Natural killer cell treated with Interleukin-12 subunit alpha and Interleukin-12 subunit beta and Interleukin-15 and Interleukin-18, amount 100 ng/mL, for 72 hours (primary cell): Measurements from ENCODE around the gene MCCD1. TPM values are rescaled to one million over a fixed set of nuclear protein-coding genes. Genes with fewer than 3 reads are reported as not detected.

Experiments
- ATAC-seq, 2 donors: fragments of 150-1000 bp; cut with Tn5 transposase in 1 of 2; sonication (Bioruptor Pico), chemical (Tn5 transposase) in 1 of 2; 2 replicates each; pipeline ENCODE4 v1.10.0; 2021
- DNase-seq: peaks from one replicate; pipeline ENCODE4 v3.0.0; 2022; ENCODE audit warnings: low spot score
- H3K27ac Mint-ChIP-seq, 2 donors: 1 replicate in 1 of 2; 2 replicates in 1 of 2; pipeline ENCODE4 v1.8.0; 2022; ENCODE audit warnings: mixed read lengths in 2 of 2, mild to moderate bottlenecking in 1 of 2, moderate library complexity in 1 of 2
- H3K27me3 Mint-ChIP-seq, 2 donors: 1 replicate in 1 of 2; 2 replicates in 1 of 2; pipeline ENCODE4 v1.8.0; 2022; ENCODE audit warnings: mixed read lengths in 2 of 2
- H3K36me3 Mint-ChIP-seq: one replicate; pipeline ENCODE4 v1.8.0; 2022; ENCODE audit warnings: mixed read lengths
- H3K4me1 Mint-ChIP-seq, 2 donors: 1 replicate in 1 of 2; 2 replicates in 1 of 2; pipeline ENCODE4 v1.8.0; 2022; ENCODE audit warnings: low read depth in 2 of 2, mixed read lengths in 2 of 2, mild to moderate bottlenecking in 1 of 2
- H3K4me3 Mint-ChIP-seq: one replicate; pipeline ENCODE4 v1.8.0; 2022; ENCODE audit warnings: mixed read lengths
- H3K9me3 Mint-ChIP-seq: 2 replicates; pipeline ENCODE4 v1.8.0; 2022; ENCODE audit warnings: mixed read lengths
- total RNA-seq, 2 donors: library from RNA; stranded (reverse); gene quantifications; one replicate each; pipeline ENCODE4 v1.2.3, GENCODE V29; 2022

MCCD1 gene
- total RNA-seq, 2 donors from 2014 or later = not detected

DNA sequence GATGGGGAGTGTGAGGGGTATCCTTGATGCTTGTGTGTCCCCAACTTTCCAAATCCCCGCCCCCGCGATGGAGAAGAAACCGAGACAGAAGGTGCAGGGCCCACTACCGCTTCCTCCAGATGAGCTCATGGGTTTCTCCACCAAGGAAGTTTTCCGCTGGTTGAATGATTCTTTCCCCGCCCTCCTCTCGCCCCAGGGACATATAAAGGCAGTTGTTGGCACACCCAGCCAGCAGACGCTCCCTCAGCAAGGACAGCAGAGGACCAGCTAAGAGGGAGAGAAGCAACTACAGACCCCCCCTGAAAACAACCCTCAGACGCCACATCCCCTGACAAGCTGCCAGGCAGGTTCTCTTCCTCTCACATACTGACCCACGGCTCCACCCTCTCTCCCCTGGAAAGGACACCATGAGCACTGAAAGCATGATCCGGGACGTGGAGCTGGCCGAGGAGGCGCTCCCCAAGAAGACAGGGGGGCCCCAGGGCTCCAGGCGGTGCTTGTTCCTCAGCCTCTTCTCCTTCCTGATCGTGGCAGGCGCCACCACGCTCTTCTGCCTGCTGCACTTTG is 46.7 kb downstream of the MCCD1 start, which contains the start of gene TNF:
Gene TNF (plus strand): TSS at position 231 of the 567 bp plus-strand sequence. CDS start 177 bp downstream, at position 408.
- Mint-ChIP-seq H3K36me3 (peaks cover 22% of the 10 kb centered on the region), H3K27me3 (no peaks in the 10 kb centered on the region), H3K4me1 (peaks cover 73 to 85% of the 10 kb centered on the region in 2 donors), H3K4me3 (peak within 1 kb of the TSS; percentile 96), H3K27ac (peak within 1 kb of the TSS; percentile 88 to 92), H3K9me3 (no peaks in the 10 kb centered on the region)
- ATAC-seq = peak; percentile 58 to 76
- peak; percentile 91 for DNase-seq

DNA sequence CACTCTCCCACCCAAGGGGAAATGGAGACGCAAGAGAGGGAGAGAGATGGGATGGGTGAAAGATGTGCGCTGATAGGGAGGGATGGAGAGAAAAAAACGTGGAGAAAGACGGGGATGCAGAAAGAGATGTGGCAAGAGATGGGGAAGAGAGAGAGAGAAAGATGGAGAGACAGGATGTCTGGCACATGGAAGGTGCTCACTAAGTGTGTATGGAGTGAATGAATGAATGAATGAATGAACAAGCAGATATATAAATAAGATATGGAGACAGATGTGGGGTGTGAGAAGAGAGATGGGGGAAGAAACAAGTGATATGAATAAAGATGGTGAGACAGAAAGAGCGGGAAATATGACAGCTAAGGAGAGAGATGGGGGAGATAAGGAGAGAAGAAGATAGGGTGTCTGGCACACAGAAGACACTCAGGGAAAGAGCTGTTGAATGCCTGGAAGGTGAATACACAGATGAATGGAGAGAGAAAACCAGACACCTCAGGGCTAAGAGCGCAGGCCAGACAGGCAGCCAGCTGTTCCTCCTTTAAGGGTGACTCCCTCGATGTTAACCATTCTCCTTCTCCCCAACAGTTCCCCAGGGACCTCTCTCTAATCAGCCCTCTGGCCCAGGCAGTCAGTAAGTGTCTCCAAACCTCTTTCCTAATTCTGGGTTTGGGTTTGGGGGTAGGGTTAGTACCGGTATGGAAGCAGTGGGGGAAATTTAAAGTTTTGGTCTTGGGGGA is 47.4 kb downstream of the MCCD1 start:
- Mint-ChIP-seq H3K4me1 (peaks cover 75 to 86% of the 10 kb centered on the region in 2 donors), H3K27ac (peak overlapping the region; percentile 88 to 92), H3K4me3 (peak overlapping the region; percentile 96), H3K36me3 (peaks cover 24% of the 10 kb centered on the region), H3K9me3 (no peaks in the 10 kb centered on the region), H3K27me3 (no peaks in the 10 kb centered on the region)
- no peak for ATAC-seq
- DNase-seq = no peak

DNA sequence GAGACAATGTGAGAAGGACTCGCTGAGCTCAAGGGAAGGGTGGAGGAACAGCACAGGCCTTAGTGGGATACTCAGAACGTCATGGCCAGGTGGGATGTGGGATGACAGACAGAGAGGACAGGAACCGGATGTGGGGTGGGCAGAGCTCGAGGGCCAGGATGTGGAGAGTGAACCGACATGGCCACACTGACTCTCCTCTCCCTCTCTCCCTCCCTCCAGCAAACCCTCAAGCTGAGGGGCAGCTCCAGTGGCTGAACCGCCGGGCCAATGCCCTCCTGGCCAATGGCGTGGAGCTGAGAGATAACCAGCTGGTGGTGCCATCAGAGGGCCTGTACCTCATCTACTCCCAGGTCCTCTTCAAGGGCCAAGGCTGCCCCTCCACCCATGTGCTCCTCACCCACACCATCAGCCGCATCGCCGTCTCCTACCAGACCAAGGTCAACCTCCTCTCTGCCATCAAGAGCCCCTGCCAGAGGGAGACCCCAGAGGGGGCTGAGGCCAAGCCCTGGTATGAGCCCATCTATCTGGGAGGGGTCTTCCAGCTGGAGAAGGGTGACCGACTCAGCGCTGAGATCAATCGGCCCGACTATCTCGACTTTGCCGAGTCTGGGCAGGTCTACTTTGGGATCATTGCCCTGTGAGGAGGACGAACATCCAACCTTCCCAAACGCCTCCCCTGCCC is 48.3 kb downstream of the MCCD1 start:
- Mint-ChIP-seq H3K27me3 (no peaks in the 10 kb centered on the region), H3K27ac (peak overlapping the region; percentile 88 to 92), H3K4me1 (peaks cover 77 to 88% of the 10 kb centered on the region in 2 donors), H3K9me3 (no peaks in the 10 kb centered on the region), H3K36me3 (peaks cover 26% of the 10 kb centered on the region), H3K4me3 (peak overlapping the region; percentile 96)
- DNase-seq = peak; percentile 87
- peak; percentile 16 to 38 for ATAC-seq

DNA sequence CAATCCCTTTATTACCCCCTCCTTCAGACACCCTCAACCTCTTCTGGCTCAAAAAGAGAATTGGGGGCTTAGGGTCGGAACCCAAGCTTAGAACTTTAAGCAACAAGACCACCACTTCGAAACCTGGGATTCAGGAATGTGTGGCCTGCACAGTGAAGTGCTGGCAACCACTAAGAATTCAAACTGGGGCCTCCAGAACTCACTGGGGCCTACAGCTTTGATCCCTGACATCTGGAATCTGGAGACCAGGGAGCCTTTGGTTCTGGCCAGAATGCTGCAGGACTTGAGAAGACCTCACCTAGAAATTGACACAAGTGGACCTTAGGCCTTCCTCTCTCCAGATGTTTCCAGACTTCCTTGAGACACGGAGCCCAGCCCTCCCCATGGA is 48.8 kb downstream of the MCCD1 start:
- Mint-ChIP-seq H3K27me3 (no peaks in the 10 kb centered on the region), H3K9me3 (no peaks in the 10 kb centered on the region), H3K4me1 (peaks cover 78 to 88% of the 10 kb centered on the region in 2 donors), H3K36me3 (peaks cover 26% of the 10 kb centered on the region), H3K4me3 (peak overlapping the region; percentile 96), H3K27ac (peak overlapping the region; percentile 88 to 92)
- DNase-seq = no peak
- ATAC-seq = no peak

DNA sequence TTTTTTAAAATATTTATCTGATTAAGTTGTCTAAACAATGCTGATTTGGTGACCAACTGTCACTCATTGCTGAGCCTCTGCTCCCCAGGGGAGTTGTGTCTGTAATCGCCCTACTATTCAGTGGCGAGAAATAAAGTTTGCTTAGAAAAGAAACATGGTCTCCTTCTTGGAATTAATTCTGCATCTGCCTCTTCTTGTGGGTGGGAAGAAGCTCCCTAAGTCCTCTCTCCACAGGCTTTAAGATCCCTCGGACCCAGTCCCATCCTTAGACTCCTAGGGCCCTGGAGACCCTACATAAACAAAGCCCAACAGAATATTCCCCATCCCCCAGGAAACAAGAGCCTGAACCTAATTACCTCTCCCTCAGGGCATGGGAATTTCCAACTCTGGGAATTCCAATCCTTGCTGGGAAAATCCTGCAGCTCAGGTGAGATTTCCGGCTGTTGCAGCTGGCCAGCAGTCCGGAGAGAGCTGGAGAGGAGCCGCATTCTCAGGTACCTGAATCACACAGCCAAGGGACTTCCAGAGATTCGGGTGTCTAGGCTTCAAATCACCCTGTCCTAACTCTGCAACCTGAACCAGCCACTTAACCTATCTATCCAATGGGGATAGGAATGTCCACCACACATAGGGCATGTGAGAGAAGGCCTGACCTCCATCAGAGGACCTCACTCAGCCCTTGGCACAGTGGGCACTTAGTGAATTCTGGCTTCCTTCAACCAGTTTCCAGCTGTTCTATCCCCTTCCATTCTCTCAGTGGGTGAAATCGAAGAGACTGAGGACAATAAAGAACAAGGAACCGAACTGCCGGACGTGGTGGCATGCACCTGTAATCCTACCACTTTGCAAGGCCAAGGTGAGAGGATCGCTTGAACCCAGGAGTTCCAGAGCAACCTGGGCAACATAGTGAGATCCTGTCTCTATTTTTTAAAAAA is 49.7 kb downstream of the MCCD1 start:
- H3K9me3 Mint-ChIP-seq = no peaks in the 10 kb centered on the region
- DNase-seq (no peak), ATAC-seq (no peak)
- H3K27ac Mint-ChIP-seq = peak overlapping the region; percentile 88 to 92
- no peaks in the 10 kb centered on the region for H3K27me3 Mint-ChIP-seq
- peaks cover 26% of the 10 kb centered on the region for H3K36me3 Mint-ChIP-seq
- peak overlapping the region; percentile 100 for H3K4me3 Mint-ChIP-seq
- H3K4me1 Mint-ChIP-seq = peaks cover 76 to 85% of the 10 kb centered on the region in 2 donors

DNA sequence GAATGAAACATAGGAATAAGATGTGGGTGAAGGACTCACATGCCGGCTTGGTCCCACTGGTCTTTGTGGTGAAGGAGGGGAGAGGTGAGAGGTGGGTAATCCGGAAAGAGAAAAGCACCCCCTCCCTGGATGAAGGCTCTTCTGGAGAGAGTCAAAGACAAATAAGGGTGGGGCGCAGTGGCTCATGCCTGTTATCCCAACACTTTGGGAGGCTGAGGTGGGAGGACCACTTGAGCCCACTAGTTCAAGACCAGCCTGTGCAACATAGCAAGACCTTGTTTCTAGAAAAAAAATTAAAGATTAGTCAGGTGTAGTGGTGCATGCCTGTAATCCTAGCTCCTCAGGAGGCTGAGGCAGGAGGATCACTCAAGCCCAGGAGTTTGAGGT is 50.4 kb downstream of the MCCD1 start:
- no peak for DNase-seq
- Mint-ChIP-seq H3K27ac (peak overlapping the region; percentile 88 to 92), H3K4me1 (peaks cover 69 to 78% of the 10 kb centered on the region in 2 donors), H3K27me3 (no peaks in the 10 kb centered on the region), H3K9me3 (no peaks in the 10 kb centered on the region), H3K36me3 (peaks cover 26% of the 10 kb centered on the region), H3K4me3 (peak overlapping the region; percentile 100)
- ATAC-seq = no peak

Other genes with a start within 250 kb of the MCCD1 start
- 1,000 to 10,000 TPM; 3,852 to 7,384 TPM for gene HLA-B, start 171.8 kb upstream of the MCCD1 start, total RNA-seq
- 10 to 100 TPM; 14.2 to 16.9 TPM for gene MICA, start 125.4 kb upstream of the MCCD1 start, total RNA-seq
- 10 to 100 TPM; 34.9 to 37.4 TPM for gene MICB, start 30.8 kb upstream of the MCCD1 start, total RNA-seq
- 100 to 1,000 TPM; 469 to 713 TPM for gene DDX39B, start 13.0 kb downstream of the MCCD1 start, total RNA-seq
- 1 to 10 TPM; 1.4 to 2.3 TPM for gene ATP6V1G2, start 17.6 kb downstream of the MCCD1 start, total RNA-seq
- gene NFKBIL1, start 18.6 kb downstream of the MCCD1 start, total RNA-seq = 10 to 100 TPM; 16.8 to 17.0 TPM
- 1,000 to 10,000 TPM; 1,187 to 3,727 TPM for gene LTA, start 43.3 kb downstream of the MCCD1 start, total RNA-seq
- 100 to 1,000 TPM; 320 to 420 TPM for gene TNF, start 46.6 kb downstream of the MCCD1 start, total RNA-seq
- 100 to 1,000 TPM; 110 to 153 TPM for gene LTB, start 53.5 kb downstream of the MCCD1 start, total RNA-seq
- 10 to 100 TPM; 15.5 to 34.6 TPM for gene LST1, start 57.3 kb downstream of the MCCD1 start, total RNA-seq
- gene NCR3, start 64.0 kb downstream of the MCCD1 start, total RNA-seq = 10 to 100 TPM; 65.5 to 91.6 TPM
- 10 to 100 TPM in 1 of 2 donors, 1 to 10 TPM in 1; 9.3 to 20.0 TPM for gene AIF1, start 86.3 kb downstream of the MCCD1 start, total RNA-seq
- gene PRRC2A, start 91.8 kb downstream of the MCCD1 start, total RNA-seq = 100 to 1,000 TPM; 224 to 345 TPM
- 100 to 1,000 TPM; 284 to 337 TPM for gene BAG6, start 123.7 kb downstream of the MCCD1 start, total RNA-seq
- gene APOM, start 126.9 kb downstream of the MCCD1 start, total RNA-seq = 1 to 10 TPM in 1 of 2 donors, under 1 TPM in 1; 0.76 to 1.3 TPM
- gene C6orf47, start 131.8 kb downstream of the MCCD1 start, total RNA-seq = 10 to 100 TPM; 26.9 to 34.0 TPM
- gene GPANK1, start 136.0 kb downstream of the MCCD1 start, total RNA-seq = 10 to 100 TPM; 34.5 to 40.9 TPM
- gene CSNK2B, start 137.1 kb downstream of the MCCD1 start, total RNA-seq = 100 to 1,000 TPM; 205 to 247 TPM
- gene LY6G5B, start 141.0 kb downstream of the MCCD1 start, total RNA-seq = 10 to 100 TPM; 24.0 to 37.9 TPM
- gene LY6G5C, start 152.1 kb downstream of the MCCD1 start, total RNA-seq = 1 to 10 TPM; 5.4 to 8.8 TPM
- gene ABHD16A, start 174.4 kb downstream of the MCCD1 start, total RNA-seq = 10 to 100 TPM; 60.6 to 77.5 TPM
- not detected for gene LY6G6F, start 177.9 kb downstream of the MCCD1 start, total RNA-seq
- gene LY6G6D, start 186.4 kb downstream of the MCCD1 start, total RNA-seq = not detected
- not detected for gene LY6G6C, start 192.8 kb downstream of the MCCD1 start, total RNA-seq
- under 1 TPM in 1 of 2 donors, not detected in 1; 0.21 TPM for gene MPIG6B, start 194.4 kb downstream of the MCCD1 start, total RNA-seq
- gene DDAH2, start 200.3 kb downstream of the MCCD1 start, total RNA-seq = 10 to 100 TPM; 18.8 to 24.4 TPM
- gene CLIC1, start 207.6 kb downstream of the MCCD1 start, total RNA-seq = 100 to 1,000 TPM; 468 to 581 TPM
- 100 to 1,000 TPM in 1 of 2 donors, 10 to 100 TPM in 1; 36.2 to 154 TPM for gene MSH5, start 211.0 kb downstream of the MCCD1 start, total RNA-seq
- gene SAPCD1, start 233.7 kb downstream of the MCCD1 start, total RNA-seq = 10 to 100 TPM in 1 of 2 donors, 1 to 10 TPM in 1; 9.2 to 25.2 TPM
- gene VWA7, start 248.4 kb downstream of the MCCD1 start, total RNA-seq = 1 to 10 TPM; 1.4 to 2.1 TPM